Esophagus muscularis mucosa (tissue), 4 donors: ENCODE measurements around the gene CCNL1.

Experiments
- EP300 ChIP-seq: sonication (generic); formaldehyde crosslinking; IDR thresholded peaks from one replicate; pipeline ENCODE4 v1.6.1; 2017; ENCODE audit warnings: antibody characterized with exemption
- POLR2A ChIP-seq: fragments of 450-650 bp; IDR thresholded peaks from one replicate; pipeline ENCODE4 v1.6.1; 2017; ENCODE audit warnings: antibody characterized with exemption, moderate library complexity, mild to moderate bottlenecking, low read depth
- POLR2AphosphoS5 ChIP-seq, 2 donors: sonication (generic); formaldehyde crosslinking; IDR thresholded peaks; one replicate each; pipeline ENCODE4 v1.6.1; 2017; ENCODE audit warnings: antibody characterized with exemption in 2 of 2
- TF ChIP-seq, protein P1 (sequence below), 3 experiments: fragments of 200-600 bp in 2 of 3; fragments of 450-650 bp in 1 of 3; sonication (generic) in 2 of 3; IDR thresholded peaks; one replicate each; pipeline ENCODE4 v1.5.1; 2017 to 2019; ENCODE audit warnings: antibody characterized with exemption in 3 of 3, mild to moderate bottlenecking in 2 of 3, moderate library complexity in 1 of 3

DNA sequence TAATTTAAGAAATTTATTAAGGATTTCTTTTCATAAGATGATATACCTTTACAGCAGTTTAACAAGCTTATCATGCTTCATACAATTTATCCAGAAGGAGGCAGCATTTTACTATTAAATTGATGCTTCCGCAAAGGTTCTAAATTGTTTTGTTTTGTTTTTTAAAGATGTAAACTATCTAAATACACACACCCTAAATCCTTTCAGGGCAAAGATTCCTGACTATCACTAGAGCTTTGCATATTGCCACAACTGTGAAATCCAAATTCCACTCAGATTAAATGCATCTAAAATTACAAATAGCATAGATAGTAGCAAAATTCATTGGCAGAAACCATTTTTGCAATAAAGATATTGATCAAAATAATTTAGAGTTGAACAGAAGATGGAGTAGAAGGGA lies 44.5 kb upstream of the CCNL1 start:
- TF ChIP-seq, protein P1, sequence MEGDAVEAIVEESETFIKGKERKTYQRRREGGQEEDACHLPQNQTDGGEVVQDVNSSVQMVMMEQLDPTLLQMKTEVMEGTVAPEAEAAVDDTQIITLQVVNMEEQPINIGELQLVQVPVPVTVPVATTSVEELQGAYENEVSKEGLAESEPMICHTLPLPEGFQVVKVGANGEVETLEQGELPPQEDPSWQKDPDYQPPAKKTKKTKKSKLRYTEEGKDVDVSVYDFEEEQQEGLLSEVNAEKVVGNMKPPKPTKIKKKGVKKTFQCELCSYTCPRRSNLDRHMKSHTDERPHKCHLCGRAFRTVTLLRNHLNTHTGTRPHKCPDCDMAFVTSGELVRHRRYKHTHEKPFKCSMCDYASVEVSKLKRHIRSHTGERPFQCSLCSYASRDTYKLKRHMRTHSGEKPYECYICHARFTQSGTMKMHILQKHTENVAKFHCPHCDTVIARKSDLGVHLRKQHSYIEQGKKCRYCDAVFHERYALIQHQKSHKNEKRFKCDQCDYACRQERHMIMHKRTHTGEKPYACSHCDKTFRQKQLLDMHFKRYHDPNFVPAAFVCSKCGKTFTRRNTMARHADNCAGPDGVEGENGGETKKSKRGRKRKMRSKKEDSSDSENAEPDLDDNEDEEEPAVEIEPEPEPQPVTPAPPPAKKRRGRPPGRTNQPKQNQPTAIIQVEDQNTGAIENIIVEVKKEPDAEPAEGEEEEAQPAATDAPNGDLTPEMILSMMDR (IDR thresholded peaks at IDR 0.05): peak; percentile 45 to 58 (median 55)
- no peak for TF ChIP-seq POLR2A
- TF ChIP-seq POLR2AphosphoS5 (IDR thresholded peaks at IDR 0.05): no peak
- no peak for TF ChIP-seq EP300
